GM21786 (cell line): ENCODE measurements around the gene STRIP2.
"Not testable (repeated sequence)": the region's sequence is repeated elsewhere in the genome, so short reads cannot be mapped to it uniquely, and the experiment has no call there.

Experiments used
- ATAC-seq: cut with Tn5 transposase; IDR thresholded peaks from one replicate; pipeline ENCODE4 v1.9.1; 2021; ENCODE audit not compliant: unreplicated experiment

The STRIP2 gene

GRCh38 chr7:129422727-129423126 lies 11.5 kb upstream of the STRIP2 start:
- ATAC-seq: no peak

GRCh38 chr7:129423700-129424410 lies 10.4 kb upstream of the STRIP2 start:
- no peak for ATAC-seq

GRCh38 chr7:129426482-129426881 lies 7.8 kb upstream of the STRIP2 start:
- ATAC-seq: no peak

GRCh38 chr7:129427526-129428045 lies 6.6 kb upstream of the STRIP2 start:
- ATAC-seq: no peak

GRCh38 chr7:129431911-129432643 lies 2.2 kb upstream of the STRIP2 start:
- no peak for ATAC-seq

- no peak for ATAC-seq
Observed at GRCh38 chr7:129434675-129435318, 565 bp downstream of the STRIP2 start.

GRCh38 chr7:129435414-129435829 lies 1.2 kb downstream of the STRIP2 start:
- ATAC-seq: no peak

- ATAC-seq: no peak
Observed at GRCh38 chr7:129436335-129436923, 2.2 kb downstream of the STRIP2 start.

GRCh38 chr7:129437190-129437589 lies 3.0 kb downstream of the STRIP2 start:
- no peak for ATAC-seq

- no peak for ATAC-seq
Observed at GRCh38 chr7:129438281-129438838, 4.1 kb downstream of the STRIP2 start.

GRCh38 chr7:129438839-129439651 lies 4.8 kb downstream of the STRIP2 start:
- no peak for ATAC-seq

- ATAC-seq: no peak
Observed at GRCh38 chr7:129439963-129440625, 5.9 kb downstream of the STRIP2 start.

- no peak for ATAC-seq
Observed at GRCh38 chr7:129443612-129444011, 9.4 kb downstream of the STRIP2 start.

- not testable (repeated sequence) for ATAC-seq
Observed at GRCh38 chr7:129444776-129445175, 10.5 kb downstream of the STRIP2 start.

- not testable (repeated sequence) for ATAC-seq
Observed at GRCh38 chr7:129446925-129447324, 12.7 kb downstream of the STRIP2 start.

GRCh38 chr7:129447445-129447844 lies 13.2 kb downstream of the STRIP2 start:
- ATAC-seq: not testable (repeated sequence)

GRCh38 chr7:129448608-129449007 lies 14.4 kb downstream of the STRIP2 start:
- not testable (repeated sequence) for ATAC-seq

GRCh38 chr7:129450295-129450694 lies 16.1 kb downstream of the STRIP2 start:
- no peak for ATAC-seq

- ATAC-seq: no peak
Observed at GRCh38 chr7:129452589-129453231, 18.5 kb downstream of the STRIP2 start.
